Measurements from ENCODE around the gene HOXA7. TPM values are rescaled to one million over a fixed set of nuclear protein-coding genes. Genes with fewer than 3 reads are reported as not detected.

HOXA7 gene
- total and polyA plus RNA-seq, 10 of the 15 experiments (the other 5 are each of a cell fraction or from before 2014, with no cell fraction given), result not detected

- 88% methylated on average over 44 of the region's 44 CpGs for WGBS (ENCODE audit: insufficient coverage, insufficient replicate concordance, low lambda C conversion rate, missing lambda C conversion rate)
- no peaks in the 10 kb centered on the region for H3K4me1 ChIP-seq (ENCODE audit: control insufficient read depth, insufficient read depth, low read length)
- ChIA-PET RAD21 (ENCODE audit: unreplicated experiment) (no interaction called here), SMC1A (ENCODE audit: uncharacterized antibody, unreplicated experiment) (interaction anchor here (1.2 to 1.3 kb wide), 2 partner anchors 22 to 44 kb away, joined by 4 read pairs; no protein-coding TSS in a partner anchor), CTCF (interaction anchor here (1.3 kb wide), 1 partner anchor 10 kb away, joined by 3 read pairs; no protein-coding TSS in a partner anchor), POLR2A (no interaction called here)
- no peaks in the 10 kb centered on the region for H3K36me3 ChIP-seq (ENCODE audit: control insufficient read depth in 2 of 2, insufficient read depth in 2 of 2, low read length in 1 of 2)
- H3K9me3 ChIP-seq (replicated peaks; ENCODE audit: control insufficient read depth, insufficient read depth, low read length), result no peaks in the 10 kb centered on the region; the same call in 2 of the 3 replicates
- H2AFZ ChIP-seq (ENCODE audit: control insufficient read depth, low read depth, low read length), result no peak overlapping the region
- ATAC-seq (no peak), FAIRE-seq (no peak), DNase-seq (ENCODE audit: low read depth, low spot score) (no peak)
- no peak overlapping the region for H3K9ac ChIP-seq (ENCODE audit: control insufficient read depth, insufficient read depth, low read length)
- H3K79me2 ChIP-seq (ENCODE audit: control insufficient read depth, insufficient read depth, low read length), result no peaks in the 10 kb centered on the region
- in situ Hi-C loops (cut with MboI) (no loop called here), intact Hi-C loops (cut with micrococcal nuclease; ENCODE audit: unreplicated experiment) (no loop called here)
- no peaks in the 10 kb centered on the region for H4K20me1 ChIP-seq (ENCODE audit: control insufficient read depth, insufficient read depth)
- BruUV-seq (replicated peaks), result no TSS peak
- TF ChIP-seq, protein P1, sequence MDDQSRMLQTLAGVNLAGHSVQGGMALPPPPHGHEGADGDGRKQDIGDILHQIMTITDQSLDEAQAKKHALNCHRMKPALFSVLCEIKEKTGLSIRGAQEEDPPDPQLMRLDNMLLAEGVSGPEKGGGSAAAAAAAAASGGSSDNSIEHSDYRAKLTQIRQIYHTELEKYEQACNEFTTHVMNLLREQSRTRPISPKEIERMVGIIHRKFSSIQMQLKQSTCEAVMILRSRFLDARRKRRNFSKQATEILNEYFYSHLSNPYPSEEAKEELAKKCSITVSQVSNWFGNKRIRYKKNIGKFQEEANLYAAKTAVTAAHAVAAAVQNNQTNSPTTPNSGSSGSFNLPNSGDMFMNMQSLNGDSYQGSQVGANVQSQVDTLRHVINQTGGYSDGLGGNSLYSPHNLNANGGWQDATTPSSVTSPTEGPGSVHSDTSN (IDR thresholded peaks at IDR 0.05; ENCODE audit: insufficient replicate concordance, low read depth, low read length), result no peak
- TF ChIP-seq EED (IDR thresholded peaks at IDR 0.05; ENCODE audit: low read depth) (no peak), REST (IDR thresholded peaks at IDR 0.05; ENCODE audit: low read depth, low read length) (no peak)
- no peak overlapping the region for H3K27ac ChIP-seq (ENCODE audit: control insufficient read depth, insufficient read depth)
- no peak overlapping the region for H3K4me2 ChIP-seq (ENCODE audit: control insufficient read depth, insufficient read depth)
- H3K4me3 ChIP-seq, result no peak overlapping the region
- peaks cover 4% of the 10 kb centered on the region in 2 experiments for H3K27me3 ChIP-seq (replicated peaks in 1 of 2; ENCODE audit: control insufficient read depth in 2 of 2, insufficient read depth in 2 of 2, low read length in 1 of 2)
Observed at GRCh38 chr7:27106181-27106900, 50.1 kb downstream of the HOXA7 start.
